HEK293 (cell line): ENCODE data around the gene ACOD1.

Experiments
- EGR2 ChIP-seq: fragments of 450-650 bp; formaldehyde crosslinking; IDR thresholded peaks from 2 replicates; pipeline ENCODE4 v1.5.1; 2016; ENCODE audit warnings: low read depth, missing biosample characterization, missing genetic modification characterization
- INSM2 ChIP-seq: fragments of 450-650 bp; formaldehyde crosslinking; IDR thresholded peaks from 2 replicates; pipeline ENCODE4 v1.5.1; 2016; ENCODE audit warnings: missing biosample characterization, missing genetic modification characterization
- MEIS1 ChIP-seq: sonication (generic); formaldehyde crosslinking; IDR thresholded peaks from 2 replicates; pipeline ENCODE4 v1.8.1; 2022; ENCODE audit warnings: missing genetic modification reagents, mild to moderate bottlenecking, borderline replicate concordance
- PRDM10 ChIP-seq: fragments of 450-650 bp; formaldehyde crosslinking; IDR thresholded peaks from 2 replicates; pipeline ENCODE4 v1.5.1; 2016; ENCODE audit warnings: missing biosample characterization, missing genetic modification characterization
- YY1 ChIP-seq: fragments of 450-650 bp; formaldehyde crosslinking; IDR thresholded peaks from 2 replicates; pipeline ENCODE4 v1.5.1; 2018; ENCODE audit warnings: missing biosample characterization, missing genetic modification characterization
- ZFP69B ChIP-seq: fragments of 450-650 bp; formaldehyde crosslinking; IDR thresholded peaks from 2 replicates; pipeline ENCODE4 v1.5.1; 2016; ENCODE audit warnings: missing biosample characterization, missing genetic modification characterization
- ZNF112 ChIP-seq: fragments of 450-650 bp; formaldehyde crosslinking; IDR thresholded peaks from 2 replicates; pipeline ENCODE4 v1.5.0; 2017; ENCODE audit warnings: missing biosample characterization, missing genetic modification characterization
- ZNF114 ChIP-seq: fragments of 450-650 bp; formaldehyde crosslinking; IDR thresholded peaks from 2 replicates; pipeline ENCODE4 v1.5.0; 2017; ENCODE audit warnings: missing biosample characterization, missing genetic modification characterization
- ZNF132 ChIP-seq: fragments of 450-650 bp; formaldehyde crosslinking; IDR thresholded peaks from 2 replicates; pipeline ENCODE4 v1.5.1; 2017; ENCODE audit warnings: missing biosample characterization, missing genetic modification characterization, borderline replicate concordance
- ZNF169 ChIP-seq: fragments of 450-650 bp; formaldehyde crosslinking; IDR thresholded peaks from 2 replicates; pipeline ENCODE4 v1.5.1; 2016; ENCODE audit warnings: missing biosample characterization, missing genetic modification characterization
- ZNF202 ChIP-seq: fragments of 450-650 bp; formaldehyde crosslinking; IDR thresholded peaks from 2 replicates; pipeline ENCODE4 v1.5.1; 2016; ENCODE audit warnings: missing biosample characterization, missing genetic modification characterization, borderline replicate concordance
- ZNF24 ChIP-seq: fragments of 450-650 bp; formaldehyde crosslinking; IDR thresholded peaks from 2 replicates; pipeline ENCODE4 v1.5.1; 2016; ENCODE audit warnings: missing biosample characterization, missing genetic modification characterization
- ZNF292 ChIP-seq: fragments of 450-650 bp; formaldehyde crosslinking; IDR thresholded peaks from 2 replicates; pipeline ENCODE4 v1.5.1; 2016; ENCODE audit warnings: low read depth, missing biosample characterization, missing genetic modification characterization, borderline replicate concordance
- ZNF449 ChIP-seq: fragments of 450-650 bp; formaldehyde crosslinking; IDR thresholded peaks from 2 replicates; pipeline ENCODE4 v1.5.1; 2017; ENCODE audit warnings: missing biosample characterization, mild to moderate bottlenecking, missing genetic modification characterization, moderate library complexity
- ZNF48 ChIP-seq: fragments of 450-650 bp; formaldehyde crosslinking; IDR thresholded peaks from 2 replicates; pipeline ENCODE4 v1.5.1; 2016; ENCODE audit warnings: missing biosample characterization, missing genetic modification characterization
- ZNF548 ChIP-seq: fragments of 450-650 bp; formaldehyde crosslinking; IDR thresholded peaks from 2 replicates; pipeline ENCODE4 v1.5.1; 2016; ENCODE audit warnings: missing biosample characterization, missing genetic modification characterization
- ZNF677 ChIP-seq: fragments of 450-650 bp; IDR thresholded peaks from 2 replicates; pipeline ENCODE4 v1.5.0; 2018; ENCODE audit warnings: missing biosample characterization, mild to moderate bottlenecking, missing genetic modification characterization, moderate library complexity
- ZNF776 ChIP-seq: fragments of 450-650 bp; formaldehyde crosslinking; IDR thresholded peaks from 2 replicates; pipeline ENCODE4 v1.5.0; 2017; ENCODE audit warnings: missing biosample characterization, missing genetic modification characterization, borderline replicate concordance
- ZNF785 ChIP-seq: fragments of 450-650 bp; formaldehyde crosslinking; IDR thresholded peaks from 2 replicates; pipeline ENCODE4 v1.5.1; 2016; ENCODE audit warnings: missing biosample characterization, missing genetic modification characterization
- ZSCAN16 ChIP-seq: fragments of 450-650 bp; formaldehyde crosslinking; IDR thresholded peaks from 2 replicates; pipeline ENCODE4 v1.5.1; 2016; ENCODE audit warnings: missing biosample characterization, missing genetic modification characterization
- TF ChIP-seq, protein P1 (sequence below): fragments of 450-650 bp; formaldehyde crosslinking; IDR thresholded peaks from 2 replicates; pipeline ENCODE4 v1.5.1; 2016; ENCODE audit warnings: missing biosample characterization, missing genetic modification characterization, borderline replicate concordance
- TF ChIP-seq, protein P2 (sequence below): fragments of 450-650 bp; formaldehyde crosslinking; IDR thresholded peaks from 2 replicates; pipeline ENCODE4 v1.5.1; 2016; ENCODE audit warnings: missing biosample characterization, missing genetic modification characterization
- TF ChIP-seq, protein P3 (sequence below): fragments of 450-650 bp; formaldehyde crosslinking; IDR thresholded peaks from 2 replicates; pipeline ENCODE4 v1.5.1; 2016; ENCODE audit warnings: missing biosample characterization, missing genetic modification characterization

The ACOD1 gene

DNA sequence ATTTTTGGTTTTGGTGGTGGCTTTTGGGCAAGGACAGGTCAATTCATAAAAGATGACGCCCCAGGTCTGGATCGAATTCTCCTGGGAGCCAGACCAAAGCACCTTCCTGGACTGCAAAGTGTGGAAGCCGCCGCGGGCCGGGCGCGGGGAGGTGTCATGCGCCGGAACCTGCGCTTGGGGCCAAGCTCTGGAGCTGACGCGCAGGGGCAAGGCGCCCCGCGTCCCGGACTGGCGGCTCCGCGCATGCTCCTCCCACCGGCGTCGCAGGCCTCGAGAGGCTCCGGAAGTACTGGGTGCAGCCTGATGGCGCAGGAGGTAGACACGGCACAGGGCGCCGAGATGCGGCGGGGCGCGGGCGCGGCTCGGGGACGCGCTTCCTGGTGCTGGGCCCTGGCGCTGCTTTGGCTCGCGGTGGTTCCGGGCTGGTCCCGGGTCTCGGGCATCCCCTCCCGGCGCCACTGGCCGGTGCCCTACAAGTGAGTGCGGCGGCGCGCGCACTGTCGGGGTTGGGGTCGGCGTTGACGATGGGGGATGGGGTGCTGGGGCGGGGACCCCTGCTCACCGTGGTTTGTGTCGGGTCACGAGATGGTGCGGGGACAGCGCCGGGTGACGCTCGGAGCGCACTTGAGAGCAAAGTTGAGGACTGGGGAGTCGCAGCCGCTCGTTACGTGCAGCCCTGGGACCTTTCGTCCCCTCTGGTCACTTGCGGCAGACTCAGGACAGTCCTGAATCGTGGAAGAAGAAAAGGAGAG lies 43.7 kb downstream of the ACOD1 start, which contains the start of gene CLN5 (continued):
- TF ChIP-seq PRDM10 (tag by site-specific recombination) = peak; percentile 20; the same call in 1 of the 2 replicates
- TF ChIP-seq, protein P1, sequence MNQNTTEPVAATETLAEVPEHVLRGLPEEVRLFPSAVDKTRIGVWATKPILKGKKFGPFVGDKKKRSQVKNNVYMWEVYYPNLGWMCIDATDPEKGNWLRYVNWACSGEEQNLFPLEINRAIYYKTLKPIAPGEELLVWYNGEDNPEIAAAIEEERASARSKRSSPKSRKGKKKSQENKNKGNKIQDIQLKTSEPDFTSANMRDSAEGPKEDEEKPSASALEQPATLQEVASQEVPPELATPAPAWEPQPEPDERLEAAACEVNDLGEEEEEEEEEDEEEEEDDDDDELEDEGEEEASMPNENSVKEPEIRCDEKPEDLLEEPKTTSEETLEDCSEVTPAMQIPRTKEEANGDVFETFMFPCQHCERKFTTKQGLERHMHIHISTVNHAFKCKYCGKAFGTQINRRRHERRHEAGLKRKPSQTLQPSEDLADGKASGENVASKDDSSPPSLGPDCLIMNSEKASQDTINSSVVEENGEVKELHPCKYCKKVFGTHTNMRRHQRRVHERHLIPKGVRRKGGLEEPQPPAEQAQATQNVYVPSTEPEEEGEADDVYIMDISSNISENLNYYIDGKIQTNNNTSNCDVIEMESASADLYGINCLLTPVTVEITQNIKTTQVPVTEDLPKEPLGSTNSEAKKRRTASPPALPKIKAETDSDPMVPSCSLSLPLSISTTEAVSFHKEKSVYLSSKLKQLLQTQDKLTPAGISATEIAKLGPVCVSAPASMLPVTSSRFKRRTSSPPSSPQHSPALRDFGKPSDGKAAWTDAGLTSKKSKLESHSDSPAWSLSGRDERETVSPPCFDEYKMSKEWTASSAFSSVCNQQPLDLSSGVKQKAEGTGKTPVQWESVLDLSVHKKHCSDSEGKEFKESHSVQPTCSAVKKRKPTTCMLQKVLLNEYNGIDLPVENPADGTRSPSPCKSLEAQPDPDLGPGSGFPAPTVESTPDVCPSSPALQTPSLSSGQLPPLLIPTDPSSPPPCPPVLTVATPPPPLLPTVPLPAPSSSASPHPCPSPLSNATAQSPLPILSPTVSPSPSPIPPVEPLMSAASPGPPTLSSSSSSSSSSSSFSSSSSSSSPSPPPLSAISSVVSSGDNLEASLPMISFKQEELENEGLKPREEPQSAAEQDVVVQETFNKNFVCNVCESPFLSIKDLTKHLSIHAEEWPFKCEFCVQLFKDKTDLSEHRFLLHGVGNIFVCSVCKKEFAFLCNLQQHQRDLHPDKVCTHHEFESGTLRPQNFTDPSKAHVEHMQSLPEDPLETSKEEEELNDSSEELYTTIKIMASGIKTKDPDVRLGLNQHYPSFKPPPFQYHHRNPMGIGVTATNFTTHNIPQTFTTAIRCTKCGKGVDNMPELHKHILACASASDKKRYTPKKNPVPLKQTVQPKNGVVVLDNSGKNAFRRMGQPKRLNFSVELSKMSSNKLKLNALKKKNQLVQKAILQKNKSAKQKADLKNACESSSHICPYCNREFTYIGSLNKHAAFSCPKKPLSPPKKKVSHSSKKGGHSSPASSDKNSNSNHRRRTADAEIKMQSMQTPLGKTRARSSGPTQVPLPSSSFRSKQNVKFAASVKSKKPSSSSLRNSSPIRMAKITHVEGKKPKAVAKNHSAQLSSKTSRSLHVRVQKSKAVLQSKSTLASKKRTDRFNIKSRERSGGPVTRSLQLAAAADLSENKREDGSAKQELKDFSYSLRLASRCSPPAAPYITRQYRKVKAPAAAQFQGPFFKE (tag by site-specific recombination) = no peak
- TF ChIP-seq MEIS1 (CRISPR knock-in tag) = no peak
- TF ChIP-seq, protein P2, sequence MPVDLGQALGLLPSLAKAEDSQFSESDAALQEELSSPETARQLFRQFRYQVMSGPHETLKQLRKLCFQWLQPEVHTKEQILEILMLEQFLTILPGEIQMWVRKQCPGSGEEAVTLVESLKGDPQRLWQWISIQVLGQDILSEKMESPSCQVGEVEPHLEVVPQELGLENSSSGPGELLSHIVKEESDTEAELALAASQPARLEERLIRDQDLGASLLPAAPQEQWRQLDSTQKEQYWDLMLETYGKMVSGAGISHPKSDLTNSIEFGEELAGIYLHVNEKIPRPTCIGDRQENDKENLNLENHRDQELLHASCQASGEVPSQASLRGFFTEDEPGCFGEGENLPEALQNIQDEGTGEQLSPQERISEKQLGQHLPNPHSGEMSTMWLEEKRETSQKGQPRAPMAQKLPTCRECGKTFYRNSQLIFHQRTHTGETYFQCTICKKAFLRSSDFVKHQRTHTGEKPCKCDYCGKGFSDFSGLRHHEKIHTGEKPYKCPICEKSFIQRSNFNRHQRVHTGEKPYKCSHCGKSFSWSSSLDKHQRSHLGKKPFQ (tag by site-specific recombination) = no peak
- no peak for TF ChIP-seq ZNF112 (tag by site-specific recombination)
- no peak for TF ChIP-seq ZNF114 (tag by site-specific recombination)
- TF ChIP-seq ZNF132 = no peak
- no peak for TF ChIP-seq EGR2
- no peak for TF ChIP-seq ZNF48
- TF ChIP-seq ZNF292 = no peak
- no peak for TF ChIP-seq INSM2 (tag by site-specific recombination)
- no peak for TF ChIP-seq ZNF677 (tag by site-specific recombination)
- no peak for TF ChIP-seq ZNF169 (tag by site-specific recombination)
- no peak for TF ChIP-seq ZNF24 (tag by site-specific recombination)
- TF ChIP-seq, protein P3, sequence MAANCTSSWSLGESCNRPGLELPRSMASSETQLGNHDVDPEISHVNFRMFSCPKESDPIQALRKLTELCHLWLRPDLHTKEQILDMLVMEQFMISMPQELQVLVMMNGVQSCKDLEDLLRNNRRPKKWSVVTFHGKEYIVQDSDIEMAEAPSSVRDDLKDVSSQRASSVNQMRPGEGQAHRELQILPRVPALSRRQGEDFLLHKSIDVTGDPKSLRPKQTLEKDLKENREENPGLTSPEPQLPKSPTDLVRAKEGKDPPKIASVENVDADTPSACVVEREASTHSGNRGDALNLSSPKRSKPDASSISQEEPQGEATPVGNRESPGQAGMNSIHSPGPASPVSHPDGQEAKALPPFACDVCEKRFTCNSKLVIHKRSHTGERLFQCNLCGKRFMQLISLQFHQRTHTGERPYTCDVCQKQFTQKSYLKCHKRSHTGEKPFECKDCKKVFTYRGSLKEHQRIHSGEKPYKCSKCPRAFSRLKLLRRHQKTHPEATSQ (tag by site-specific recombination) = peak; percentile 49; the same call in 1 of the 2 replicates
- no peak for TF ChIP-seq ZSCAN16 (tag by site-specific recombination)
- TF ChIP-seq ZNF776 (tag by site-specific recombination) = no peak
- peak; percentile 38; the same call in 1 of the 2 replicates for TF ChIP-seq YY1 (tag by site-specific recombination)
- peak; percentile 40; the same call in 1 of the 2 replicates for TF ChIP-seq ZNF449 (tag by site-specific recombination)
- no peak for TF ChIP-seq ZNF785 (tag by site-specific recombination)
- TF ChIP-seq ZNF202 (tag by site-specific recombination) = no peak
- no peak for TF ChIP-seq ZNF548
- TF ChIP-seq ZFP69B (tag by site-specific recombination) = 0 out of 2 replicates have a peak, but pooled peaks have one; percentile 34
